Body of pancreas (tissue), 4 donors: ENCODE measurements around the gene OSBPL6. TPM values are rescaled to one million over a fixed set of nuclear protein-coding genes. Genes with fewer than 3 reads are reported as not detected.

ENCODE experiments used
- ATAC-seq: fragments of 150-250 bp; one replicate; pipeline ENCODE4 v1.9.1; 2016
- DNase-seq, 4 donors: peaks; one replicate each; pipeline ENCODE4 v3.0.0-alpha.2; 2019
- H3K27ac ChIP-seq, 4 donors: fragments of 200-600 bp; sonication (generic); 1 replicate in 3 of 4; 2 replicates in 1 of 4; pipeline versions ENCODE4 v1.5.1 to v1.6.1; 2016 to 2019; ENCODE audit warnings: mild to moderate bottlenecking in 1 of 4, mixed read lengths in 1 of 4, moderate library complexity in 1 of 4
- H3K27me3 ChIP-seq, 2 donors: fragments of 200-600 bp; sonication (generic); one replicate each; pipeline ENCODE4 v1.6.0; 2016; ENCODE audit warnings: mild to moderate bottlenecking in 1 of 2
- H3K36me3 ChIP-seq, 2 donors: fragments of 200-600 bp; sonication (generic); replicated peaks in 1 of 2; 2 replicates each; pipeline ENCODE4 v1.5.1; 2016; ENCODE audit warnings: low read depth in 2 of 2; ENCODE audit not compliant: insufficient read depth in 1 of 2
- H3K4me1 ChIP-seq: fragments of 200-600 bp; sonication (generic); one replicate; pipeline ENCODE4 v1.6.0; 2016
- H3K4me3 ChIP-seq, 2 donors: fragments of 200-600 bp; sonication (generic); 1 replicate in 1 of 2; 2 replicates in 1 of 2; pipeline ENCODE4 v1.5.1; 2016 to 2019
- H3K9me3 ChIP-seq, 3 donors: fragments of 200-600 bp; sonication (generic); 1 replicate in 2 of 3; 2 replicates in 1 of 3; pipeline ENCODE4 v1.5.1; 2016
- CTCF ChIP-seq, 7 experiments: fragments of 450-650 bp in 4 of 7; fragments of 200-600 bp in 3 of 7; sonication (generic) in 3 of 7; IDR thresholded peaks; one replicate each; pipeline ENCODE4 v1.5.1; 2016 to 2019; ENCODE audit warnings: antibody characterized with exemption in 7 of 7
- POLR2A ChIP-seq, 3 donors: fragments of 450-650 bp; IDR thresholded peaks; one replicate each; pipeline ENCODE4 v1.6.1; 2016; ENCODE audit warnings: antibody characterized with exemption in 3 of 3, mild to moderate bottlenecking in 2 of 3
- WGBS, 2 donors: methylation state at CpG; one replicate each; pipeline ENCODE4 v1.1.5; 2017; 5-methylcytosine and 5-hydroxymethylcytosine counted together
- intact Hi-C: fragments of 100-400 bp; cut with DNase I; formaldehyde crosslinking; loops from one replicate; pipeline ENCODE4 v1.15.1; 2023
- total RNA-seq, 2 donors: library from RNA; depleted of rRNA; stranded (reverse); fragments of >200 nt; gene quantifications; one replicate each; pipeline ENCODE4 v1.1.0, GENCODE V29; 2016

The OSBPL6 gene
- total RNA-seq, 2 donors from 2014 or later = 0.26 to 2.0 TPM

- WGBS, 2 donors = 92 to 94% methylated on average over 4 of the region's 4 CpGs
- Histone ChIP-seq H3K9me3 (no peaks in the 10 kb centered on the region), H3K27me3 (no peaks in the 10 kb centered on the region)
Observed at GRCh38 chr2:178425255-178425827, 231.0 kb downstream of the OSBPL6 start.

GRCh38 chr2:178426388-178426787, 232.1 kb downstream of the OSBPL6 start:
- DNase-seq (no peak), ATAC-seq (no peak)
- H3K27ac ChIP-seq = no peak overlapping the region
- no peak for TF ChIP-seq POLR2A (IDR thresholded peaks at IDR 0.05)
- no peak overlapping the region for H3K4me3 ChIP-seq
- H3K4me1 ChIP-seq = no peaks in the 10 kb centered on the region
- peaks cover 0 to 2% of the 10 kb centered on the region in 2 donors for H3K36me3 ChIP-seq
- 86 to 90% methylated on average over 3 of the region's 3 CpGs for WGBS, 2 donors
- H3K9me3 ChIP-seq = no peaks in the 10 kb centered on the region
- intact Hi-C loops = no loop called here
- no peaks in the 10 kb centered on the region for H3K27me3 ChIP-seq

More at GRCh38 chr2:178425255-178425827, 231.0 kb downstream of the OSBPL6 start:
- no peak for DNase-seq
- no peak overlapping the region for H3K27ac ChIP-seq
- TF ChIP-seq CTCF (IDR thresholded peaks at IDR 0.05) (no peak), POLR2A (IDR thresholded peaks at IDR 0.05) (no peak)
- ATAC-seq = no peak
- no peaks in the 10 kb centered on the region for H3K36me3 ChIP-seq
- no peaks in the 10 kb centered on the region for H3K4me1 ChIP-seq
- no peak overlapping the region for H3K4me3 ChIP-seq
- intact Hi-C loops = no loop called here

GRCh38 chr2:178427458-178427857, 233.1 kb downstream of the OSBPL6 start:
- ATAC-seq (no peak), DNase-seq (no peak)
- no peaks in the 10 kb centered on the region for H3K9me3 ChIP-seq
- no peaks in the 10 kb centered on the region for H3K4me1 ChIP-seq
- H3K4me3 ChIP-seq = no peak overlapping the region
- TF ChIP-seq CTCF (IDR thresholded peaks at IDR 0.05) (no peak), POLR2A (IDR thresholded peaks at IDR 0.05) (no peak)
- peaks cover 0 to 2% of the 10 kb centered on the region in 2 donors for H3K36me3 ChIP-seq
- intact Hi-C loops = no loop called here
- WGBS, 2 donors = 83 to 94% methylated on average over 2 of the region's 2 CpGs
- no peak overlapping the region for H3K27ac ChIP-seq
- no peaks in the 10 kb centered on the region for H3K27me3 ChIP-seq

GRCh38 chr2:178428396-178428806, 234.1 kb downstream of the OSBPL6 start:
- no peak for ATAC-seq
- Histone ChIP-seq H3K4me1 (no peaks in the 10 kb centered on the region), H3K36me3 (peaks cover 0 to 5% of the 10 kb centered on the region in 2 donors), H3K27ac (no peak overlapping the region), H3K4me3 (no peak overlapping the region), H3K27me3 (no peaks in the 10 kb centered on the region), H3K9me3 (no peaks in the 10 kb centered on the region)
- no peak for DNase-seq
- no peak for TF ChIP-seq CTCF (IDR thresholded peaks at IDR 0.05)
- TF ChIP-seq POLR2A (IDR thresholded peaks at IDR 0.05) = no peak
- 35 to 67% methylated on average over 1 of the region's 1 CpG for WGBS, 2 donors
- intact Hi-C loops = no loop called here

- Histone ChIP-seq H3K4me3 (no peak overlapping the region), H3K4me1 (no peaks in the 10 kb centered on the region), H3K27me3 (no peaks in the 10 kb centered on the region), H3K27ac (no peak overlapping the region), H3K36me3 (peaks cover 0 to 10% of the 10 kb centered on the region in 2 donors), H3K9me3 (no peaks in the 10 kb centered on the region)
- intact Hi-C loops = no loop called here
- ATAC-seq (no peak), DNase-seq (no peak)
- TF ChIP-seq POLR2A (IDR thresholded peaks at IDR 0.05) (no peak), CTCF (IDR thresholded peaks at IDR 0.05) (no peak)
Observed at GRCh38 chr2:178429336-178429735, 235.0 kb downstream of the OSBPL6 start.
